A172 (cell line): ENCODE data around the gene SF1. TPM values are rescaled to one million over a fixed set of nuclear protein-coding genes. Genes with fewer than 3 reads are reported as not detected.
A peak's percentile ranks its signal among the peaks of the same experiment; 100 is the strongest.

Source experiments
- DNase-seq: peaks from one replicate; pipeline ENCODE4 v3.0.0-alpha.2; 2015; ENCODE audit warnings: low spot score
- total RNA-seq: library from RNA; depleted of rRNA; stranded (reverse); fragments of >200 nt; shearing (Covaris generic); gene quantifications from 2 replicates; pipeline ENCODE4 v1.2.3, GENCODE V29; 2014

Gene SF1
- total RNA-seq, 1 experiment from 2014 or later, result 61.8 TPM

DNA sequence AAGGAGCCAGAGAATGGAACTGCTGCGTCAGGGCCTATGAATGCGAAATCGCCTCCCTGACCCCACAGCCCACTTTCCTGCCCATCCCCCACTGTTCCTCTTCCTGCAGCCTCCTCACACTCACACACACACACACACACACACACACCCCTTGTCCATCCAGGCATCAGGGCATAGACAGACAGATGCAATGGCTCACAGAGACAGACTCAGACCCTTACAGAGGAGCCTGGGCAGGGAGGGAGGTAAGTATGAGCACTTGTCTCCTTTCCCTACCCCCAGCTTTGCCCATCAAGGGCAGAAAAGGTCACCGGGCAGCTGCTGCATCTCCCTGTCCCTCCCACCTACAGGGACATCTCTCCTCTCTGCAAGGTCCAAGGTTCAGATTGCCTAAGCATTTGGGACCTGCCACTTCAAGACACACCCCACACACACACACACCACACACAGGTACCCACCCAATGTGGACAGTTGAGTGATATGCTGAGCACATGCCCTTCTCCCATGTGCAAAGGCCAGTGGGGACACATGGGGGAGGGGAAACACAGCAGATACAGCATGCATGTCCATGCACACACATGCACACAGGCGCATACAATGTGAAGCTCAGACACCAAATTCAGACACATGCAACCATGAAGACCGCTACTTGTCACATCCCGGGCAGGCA is 53.3 kb downstream of the SF1 start:
- DNase-seq, result no peak

DNA sequence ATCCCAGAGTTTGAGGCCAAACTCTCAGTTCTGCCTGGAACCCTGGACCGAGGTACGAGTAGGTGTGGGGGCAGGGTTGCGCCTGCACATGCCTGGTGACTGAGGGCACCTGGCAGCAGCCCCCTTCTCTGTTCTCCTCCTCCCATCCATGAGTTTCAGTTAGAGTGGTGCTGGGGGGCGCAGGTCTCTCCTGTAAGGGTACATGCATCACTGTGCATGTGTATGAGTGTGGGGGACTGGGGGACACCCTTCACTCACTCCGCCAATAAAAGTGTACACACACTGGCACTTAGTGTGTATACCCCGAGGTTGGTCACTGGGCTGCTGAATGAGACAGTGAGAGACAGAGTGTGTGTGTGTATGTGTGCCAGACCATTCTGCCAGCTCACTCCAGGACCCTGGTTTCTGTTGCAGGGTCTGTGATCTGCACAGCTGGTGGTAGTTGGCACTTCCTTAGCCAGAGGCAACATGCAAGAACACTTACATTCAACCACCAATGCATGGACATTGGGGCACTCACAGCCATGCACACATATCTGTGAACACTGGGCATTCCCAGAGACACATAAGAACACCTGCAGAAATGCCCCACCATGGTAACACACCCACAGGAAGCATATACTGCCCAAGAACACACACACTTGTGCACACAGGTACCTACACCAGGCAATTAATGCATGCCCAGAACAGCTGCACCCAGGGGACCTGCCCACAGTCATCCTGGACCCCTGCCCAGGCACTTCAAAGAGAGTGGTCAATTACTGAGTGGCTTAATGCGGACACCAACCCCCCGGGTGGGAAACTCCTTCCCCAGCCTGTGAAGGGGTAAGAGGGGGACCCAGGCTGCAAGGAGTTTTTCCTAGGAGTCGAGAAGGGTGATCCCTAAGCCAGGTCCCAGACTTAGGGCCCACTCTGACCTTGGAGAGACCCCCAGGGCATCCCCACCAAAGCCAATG is 54.2 kb downstream of the SF1 start:
- DNase-seq, result no peak

- DNase-seq, result peak; percentile 71
These were observed 55.0 kb downstream of the SF1 start, which contains the start of gene NRXN2 for GRCh38 chr11:64723117-64723906. Gene NRXN2, minus strand, starts transcription at chr11:64723197. Its CDS starts 9,498 bp downstream, at chr11:64713699.

DNA sequence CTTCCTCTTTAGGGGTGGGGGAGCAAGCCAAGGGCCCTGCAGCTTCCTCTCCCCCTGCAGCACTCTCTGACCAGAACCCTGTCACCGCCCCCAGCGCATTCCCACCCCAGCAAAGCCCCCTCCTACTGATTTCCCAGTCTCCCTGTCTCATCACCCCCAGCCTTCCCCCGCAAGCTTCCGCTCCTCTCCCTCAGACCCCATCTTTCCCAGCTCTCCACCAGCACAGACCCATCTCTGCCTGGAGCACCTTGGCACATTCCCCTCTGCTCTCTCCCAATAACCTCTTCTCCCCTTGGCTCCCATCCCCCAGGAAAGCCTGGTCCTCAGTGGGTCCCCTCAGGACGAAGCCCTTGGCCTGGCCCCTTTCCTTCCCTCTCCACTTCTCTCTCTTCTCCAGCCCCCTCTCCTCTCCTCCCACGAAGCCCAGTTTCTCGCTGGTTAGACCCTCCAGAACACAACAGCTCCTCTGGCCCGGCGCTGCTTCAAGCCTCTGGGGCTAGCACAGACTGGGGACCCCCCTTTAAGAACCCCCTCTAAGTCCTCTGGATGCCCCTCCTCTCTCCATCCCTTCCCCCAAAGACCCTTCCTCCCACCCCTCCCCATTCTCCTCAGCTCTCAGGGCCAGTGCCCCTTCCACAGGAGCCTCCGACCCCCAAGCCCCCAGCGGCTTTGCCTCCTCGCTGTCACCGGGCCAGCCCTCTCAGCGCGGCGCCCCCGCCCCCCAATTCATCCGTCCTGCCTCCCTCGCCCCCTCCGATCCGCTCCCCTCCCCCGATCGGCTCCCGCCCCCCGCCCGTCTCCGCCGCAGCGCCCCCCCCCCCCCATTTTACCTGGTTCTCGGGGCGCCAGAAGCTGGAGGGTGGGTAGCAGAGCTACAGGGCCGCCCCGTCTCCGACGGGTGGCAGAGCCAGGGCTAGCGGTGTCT is 55.9 kb downstream of the SF1 start:
- DNase-seq, result no peak

DNA sequence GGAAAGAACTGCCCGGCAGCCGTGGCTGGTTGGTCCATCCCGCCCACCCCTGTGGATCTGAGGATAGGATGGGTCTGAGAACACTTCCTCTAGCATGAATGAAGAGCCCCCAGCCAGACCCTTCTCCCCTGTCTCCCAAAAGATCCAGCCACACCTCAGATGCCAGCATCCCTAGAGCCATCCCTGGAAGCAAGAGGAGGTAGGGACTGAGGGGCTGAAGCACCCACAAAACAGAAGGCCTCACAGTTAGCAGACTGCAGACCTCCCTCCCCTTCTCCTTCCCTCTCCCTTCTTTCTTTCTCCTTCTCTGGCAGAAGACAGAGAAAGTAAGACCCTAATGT is 57.0 kb downstream of the SF1 start:
- no peak for DNase-seq

GRCh38 chr11:64720640-64721358 is 57.5 kb downstream of the SF1 start:
- DNase-seq, result no peak

DNA sequence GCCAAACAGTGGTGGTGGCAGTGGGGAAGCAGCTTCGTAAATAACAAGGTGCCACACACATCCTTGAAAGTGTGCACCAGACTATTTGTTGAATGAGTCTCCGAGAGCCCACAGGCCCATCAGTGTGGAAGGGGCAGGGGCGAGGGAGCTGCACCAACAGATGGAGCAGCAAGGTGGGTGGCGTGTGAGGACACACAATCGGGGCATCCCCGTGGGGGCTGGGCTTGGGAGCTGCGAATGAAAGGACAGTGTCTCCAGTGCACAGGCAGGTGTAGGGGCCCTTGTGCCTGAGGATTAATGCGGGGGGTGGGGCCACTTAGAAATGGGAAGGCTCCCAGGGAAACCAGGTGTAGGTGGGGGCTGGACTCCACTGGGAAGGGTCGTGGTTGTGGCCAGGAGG is 58.2 kb downstream of the SF1 start:
- DNase-seq, result no peak

- no peak for DNase-seq
These were observed 58.9 kb downstream of the SF1 start for GRCh38 chr11:64719406-64719805.

DNA sequence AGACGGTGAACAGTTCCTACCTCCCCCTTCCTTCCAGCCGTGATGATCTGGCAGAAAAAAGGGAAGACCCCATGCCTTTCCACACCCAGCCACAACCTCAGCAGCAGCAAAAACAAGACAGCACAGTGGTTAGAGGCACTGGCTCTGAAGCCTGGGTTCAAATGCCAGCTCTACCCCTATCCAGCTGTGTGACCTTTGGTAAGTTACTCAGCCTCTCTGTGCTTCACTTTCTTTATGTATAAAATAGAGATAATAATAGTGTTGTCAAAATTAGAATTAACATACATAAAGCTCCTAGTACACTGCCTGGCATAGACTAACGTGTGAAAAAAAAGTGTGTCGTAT is 59.6 kb downstream of the SF1 start:
- no peak for DNase-seq

DNA sequence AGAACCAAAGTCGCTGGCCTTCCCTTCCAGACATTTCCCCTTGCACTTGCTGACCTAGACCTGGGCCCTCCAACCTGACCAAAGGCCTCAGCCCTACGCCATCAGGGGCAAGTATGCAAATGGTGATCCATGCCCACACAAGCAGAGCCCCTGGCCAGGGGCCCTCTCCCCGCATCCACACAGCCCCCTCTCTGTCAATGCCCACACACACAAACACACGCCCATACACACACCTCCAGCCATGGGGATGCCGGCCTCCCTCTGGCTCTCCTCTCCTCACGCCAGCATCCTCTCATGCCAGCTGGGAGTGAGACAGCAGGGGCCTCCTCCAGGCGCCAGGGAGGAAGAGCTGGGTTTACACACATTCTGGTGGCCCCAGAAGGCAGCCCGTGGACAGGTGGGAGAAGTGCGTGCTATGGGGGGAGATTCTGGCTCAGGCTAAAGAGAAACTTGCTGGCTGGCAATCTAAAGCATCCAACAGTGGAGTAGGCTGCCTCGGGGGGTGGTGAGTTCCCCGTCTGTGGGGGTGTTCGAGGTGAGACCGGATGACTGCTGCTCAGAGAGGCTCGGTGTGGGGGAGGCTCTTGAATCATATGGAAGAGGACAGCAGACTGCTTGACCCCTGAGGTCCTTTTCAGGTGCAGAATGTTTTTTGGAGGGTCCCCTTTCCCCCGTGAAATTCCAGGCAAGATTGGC is 60.1 kb downstream of the SF1 start:
- DNase-seq, result no peak

DNA sequence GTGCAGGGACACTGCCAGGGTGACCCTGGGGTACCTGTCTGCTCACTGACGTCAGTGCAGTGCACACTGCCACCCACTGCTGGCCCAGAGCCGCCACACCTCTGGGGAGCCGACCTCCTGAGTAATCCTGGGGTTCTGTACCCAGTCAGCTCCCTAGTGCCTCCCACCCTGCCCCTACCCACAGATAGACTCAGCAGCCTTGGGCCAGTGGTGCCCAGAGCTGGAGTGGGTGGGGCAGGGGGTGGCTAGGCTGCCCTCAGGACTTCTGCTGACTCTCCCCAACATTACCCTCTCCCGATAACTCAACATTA is 61.1 kb downstream of the SF1 start:
- no peak for DNase-seq

- no peak for DNase-seq
These were observed 61.7 kb downstream of the SF1 start for GRCh38 chr11:64716473-64717267.

- no peak for DNase-seq
These were observed 62.4 kb downstream of the SF1 start for GRCh38 chr11:64715756-64716472.

- DNase-seq, result no peak
These were observed 63.2 kb downstream of the SF1 start for GRCh38 chr11:64715110-64715509.

- no peak for DNase-seq
These were observed 63.7 kb downstream of the SF1 start for GRCh38 chr11:64714666-64715065.
